Vagina (tissue), 2 donors: ENCODE data around the gene RIT2.

ENCODE experiments used
- CTCF ChIP-seq, 3 experiments: fragments of 450-650 bp in 2 of 3; fragments of 200-600 bp in 1 of 3; sonication (generic) in 1 of 3; IDR thresholded peaks; one replicate each; pipeline ENCODE4 v1.5.1; 2017 to 2019; ENCODE audit warnings: antibody characterized with exemption in 3 of 3, mild to moderate bottlenecking in 2 of 3, moderate library complexity in 2 of 3
- POLR2A ChIP-seq, 2 donors: fragments of 450-650 bp; IDR thresholded peaks; one replicate each; pipeline ENCODE4 v1.6.1; 2017; ENCODE audit warnings: antibody characterized with exemption in 2 of 2, mild to moderate bottlenecking in 2 of 2, moderate library complexity in 2 of 2
- POLR2AphosphoS5 ChIP-seq, 2 donors: sonication (generic); formaldehyde crosslinking; IDR thresholded peaks; one replicate each; pipeline ENCODE4 v1.9.0; 2017; ENCODE audit warnings: antibody characterized with exemption in 2 of 2, mild to moderate bottlenecking in 2 of 2, low read depth in 1 of 2; ENCODE audit not compliant: insufficient read depth in 1 of 2

- TF ChIP-seq POLR2A (IDR thresholded peaks at IDR 0.05): no peak
- no peak for TF ChIP-seq CTCF (IDR thresholded peaks at IDR 0.05)
- no peak for TF ChIP-seq POLR2AphosphoS5 (IDR thresholded peaks at IDR 0.05; ENCODE audit: insufficient read depth in 1 of 2, low read depth in 1 of 2)
Measured at GRCh38 chr18:42814618-42815017, 300.9 kb downstream of the RIT2 start.
